Iris pigment epithelial cell (primary cell): Measurements from ENCODE around the gene RNF43.

Experiments
- DNase-seq: peaks from one replicate; pipeline ENCODE4 v3.0.0-alpha.2; 2011; ENCODE audit warnings: low read depth

The RNF43 gene

DNA sequence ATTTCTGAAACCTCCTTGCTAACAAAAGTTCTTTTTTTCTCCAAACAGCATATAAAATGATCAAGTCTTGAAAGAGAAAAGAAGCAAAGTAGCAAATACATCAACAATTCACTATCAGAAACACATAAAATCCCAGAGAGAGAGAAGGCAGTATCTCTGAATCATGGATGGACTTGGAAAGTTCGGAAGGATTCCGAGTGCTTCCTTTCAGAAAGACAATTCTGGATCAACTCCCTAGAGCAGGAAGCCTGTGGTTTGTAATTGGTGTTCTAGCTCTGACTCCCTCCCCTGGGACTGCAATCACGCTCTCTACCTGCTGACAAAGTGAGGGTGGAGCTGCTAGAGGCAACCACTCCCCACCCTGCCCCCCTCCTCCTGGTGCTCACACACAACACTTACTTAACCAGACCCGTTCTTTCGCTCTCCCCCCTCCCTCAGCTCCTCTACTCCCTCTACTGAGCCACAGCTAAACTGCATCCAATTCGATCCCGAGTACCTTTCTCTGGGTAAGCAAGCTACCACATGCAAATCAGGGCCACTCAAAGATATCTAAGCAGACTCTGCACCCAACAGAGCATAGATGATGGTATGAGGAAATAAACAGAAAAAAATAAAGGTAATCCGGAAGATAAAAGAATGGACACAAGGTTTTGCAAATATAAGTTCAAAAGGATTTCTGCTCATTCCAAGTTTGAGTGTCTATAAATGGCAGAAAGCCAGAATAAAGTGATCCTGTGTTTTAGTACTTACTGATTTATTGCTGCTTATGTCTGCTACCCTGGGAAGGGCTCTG, at the start of gene RNF43:
RNF43 (minus strand) TSS at position 235 of the 793 bp plus-strand sequence. CDS start 1,957 bp downstream, outside the sequence.
- DNase-seq: peak; percentile 81

DNA sequence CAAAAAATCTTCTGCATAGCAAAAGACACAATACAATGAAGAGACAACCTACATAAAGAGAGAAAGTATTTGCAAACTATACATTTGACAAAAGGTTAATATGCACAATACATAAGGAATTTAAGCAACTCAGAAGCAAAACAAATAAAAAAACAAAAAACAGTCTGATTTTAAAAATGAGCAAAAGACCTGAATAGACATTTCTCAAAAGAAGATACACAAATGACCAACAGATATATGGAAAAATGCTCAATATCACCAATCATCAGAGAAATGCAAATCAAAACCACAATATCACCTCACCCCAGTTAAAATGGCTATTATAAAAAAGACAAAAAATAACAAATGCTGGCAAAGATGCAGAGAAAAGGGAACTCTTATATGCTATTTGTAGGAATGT, 38.2 kb upstream of the RNF43 start:
- no peak for DNase-seq

DNA sequence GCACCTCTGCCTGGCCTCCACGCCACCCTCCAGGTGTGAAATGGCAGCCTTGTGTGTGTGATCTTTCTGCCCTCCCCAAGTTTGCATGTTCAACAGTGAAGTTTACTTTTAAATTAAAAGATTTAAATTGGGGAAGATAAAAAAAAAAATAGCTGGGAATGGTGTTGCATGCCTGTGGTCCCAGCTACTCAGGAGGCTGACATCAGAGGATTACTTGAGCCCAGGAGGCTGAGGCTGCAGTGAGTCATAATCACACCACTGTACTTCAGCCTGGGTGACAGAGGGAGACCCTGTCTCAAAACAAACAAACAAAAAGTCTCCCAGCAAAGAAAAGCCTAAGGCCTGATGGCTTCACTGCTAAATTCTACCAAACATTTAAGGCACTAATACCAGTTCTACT, 35.4 kb upstream of the RNF43 start:
- DNase-seq: peak; percentile 50

DNA sequence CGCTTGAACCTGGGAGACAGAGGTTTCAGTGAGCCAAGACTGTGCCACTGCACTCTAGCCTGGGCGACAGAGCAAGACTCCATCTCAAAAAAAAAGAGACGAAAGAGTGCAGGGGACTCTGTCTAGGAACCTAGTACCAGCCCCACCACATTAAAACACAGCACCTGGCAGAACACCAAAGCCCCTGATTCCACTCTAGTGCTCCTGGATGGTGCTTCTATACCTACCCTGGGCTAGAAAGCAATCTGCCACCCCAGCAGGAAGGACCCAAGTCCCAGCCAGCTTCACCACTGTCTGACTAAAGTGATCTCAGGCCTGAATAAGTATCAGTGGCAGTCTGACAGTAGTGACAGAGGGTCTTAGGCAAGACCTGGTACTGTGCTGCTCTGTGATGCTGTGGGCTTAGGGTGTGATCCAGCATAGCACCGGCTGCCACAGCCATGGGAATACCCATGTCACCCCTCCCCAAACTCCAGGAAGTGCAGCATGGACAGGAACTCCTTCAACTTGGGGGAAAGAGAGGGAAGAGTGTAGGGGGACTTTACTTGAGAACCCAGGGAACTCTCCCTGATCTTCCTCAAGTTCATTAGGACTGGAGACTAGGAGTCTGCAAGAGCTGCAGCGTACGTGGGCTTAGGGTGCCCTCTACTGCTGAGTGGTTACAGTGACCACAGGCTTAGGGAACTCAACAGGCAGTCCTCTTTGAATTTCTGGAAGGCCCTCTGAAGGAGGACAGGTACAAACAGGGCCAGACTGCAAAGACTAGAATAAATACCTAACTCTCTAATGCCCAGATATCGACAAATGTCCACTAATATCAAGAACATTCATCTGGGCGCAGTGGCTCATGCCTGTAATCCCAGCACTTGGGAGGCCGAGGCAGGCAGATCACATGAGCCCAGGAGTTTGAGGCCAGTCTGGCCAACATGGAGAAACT, 30.0 kb upstream of the RNF43 start:
- DNase-seq: peak; percentile 85

DNA sequence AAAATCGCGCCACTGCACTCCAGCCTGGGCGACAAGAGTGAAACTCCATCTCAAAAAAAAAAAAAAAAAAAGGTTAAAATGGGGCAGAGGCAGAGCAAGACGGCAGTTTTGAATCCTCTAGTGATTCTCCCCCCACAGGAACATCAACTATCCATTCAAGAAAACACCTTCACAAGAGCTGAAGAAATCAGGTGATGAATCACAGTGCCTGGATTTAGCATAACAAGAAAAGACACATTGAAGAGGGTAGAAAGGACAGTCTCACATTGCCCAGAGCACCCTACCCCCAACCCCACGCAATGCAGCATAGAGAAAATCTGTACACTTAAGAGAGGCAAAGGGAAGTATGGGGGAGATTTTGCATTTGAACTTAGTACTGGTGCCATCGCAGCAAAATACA, 28.8 kb upstream of the RNF43 start:
- DNase-seq: no peak

DNA sequence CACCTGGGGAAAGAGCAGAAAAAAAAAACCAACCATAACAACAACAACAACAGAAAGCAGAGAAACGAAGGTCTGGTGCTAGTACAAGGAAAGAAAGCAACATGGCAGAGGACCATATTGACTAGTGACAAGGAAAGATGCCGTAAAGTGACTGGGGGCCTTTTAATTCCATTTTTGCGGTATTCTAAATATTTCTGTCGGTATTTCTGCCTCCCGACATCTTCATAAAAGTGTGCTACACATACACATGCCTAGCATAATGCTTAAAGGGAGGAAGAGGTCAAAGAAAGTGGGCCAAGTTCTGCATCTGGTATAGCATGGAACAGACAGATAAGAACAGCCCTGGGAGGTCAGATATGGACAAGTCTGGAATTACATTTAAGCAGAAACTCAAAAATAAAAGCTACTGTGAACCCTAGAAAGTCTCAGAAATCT, 19.5 kb upstream of the RNF43 start:
- DNase-seq: no peak

DNA sequence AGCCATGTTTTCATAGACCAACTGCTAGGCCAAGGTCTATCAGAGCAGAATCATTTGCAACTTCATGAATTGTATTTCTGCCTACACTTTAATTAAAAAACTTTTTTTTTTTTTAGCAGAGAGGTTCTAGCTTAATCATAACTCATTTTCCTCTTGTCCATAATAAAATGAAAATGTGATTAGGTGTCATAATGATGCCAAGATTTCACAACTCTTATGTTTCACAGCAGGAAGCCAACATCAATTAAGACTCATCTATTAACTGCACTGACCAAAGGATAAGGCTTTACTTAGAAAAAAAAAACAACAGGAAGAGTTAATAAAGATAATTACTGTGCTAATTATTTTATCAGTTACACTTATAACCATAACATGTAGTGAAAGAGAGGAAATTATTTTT, 18.9 kb upstream of the RNF43 start:
- no peak for DNase-seq

DNA sequence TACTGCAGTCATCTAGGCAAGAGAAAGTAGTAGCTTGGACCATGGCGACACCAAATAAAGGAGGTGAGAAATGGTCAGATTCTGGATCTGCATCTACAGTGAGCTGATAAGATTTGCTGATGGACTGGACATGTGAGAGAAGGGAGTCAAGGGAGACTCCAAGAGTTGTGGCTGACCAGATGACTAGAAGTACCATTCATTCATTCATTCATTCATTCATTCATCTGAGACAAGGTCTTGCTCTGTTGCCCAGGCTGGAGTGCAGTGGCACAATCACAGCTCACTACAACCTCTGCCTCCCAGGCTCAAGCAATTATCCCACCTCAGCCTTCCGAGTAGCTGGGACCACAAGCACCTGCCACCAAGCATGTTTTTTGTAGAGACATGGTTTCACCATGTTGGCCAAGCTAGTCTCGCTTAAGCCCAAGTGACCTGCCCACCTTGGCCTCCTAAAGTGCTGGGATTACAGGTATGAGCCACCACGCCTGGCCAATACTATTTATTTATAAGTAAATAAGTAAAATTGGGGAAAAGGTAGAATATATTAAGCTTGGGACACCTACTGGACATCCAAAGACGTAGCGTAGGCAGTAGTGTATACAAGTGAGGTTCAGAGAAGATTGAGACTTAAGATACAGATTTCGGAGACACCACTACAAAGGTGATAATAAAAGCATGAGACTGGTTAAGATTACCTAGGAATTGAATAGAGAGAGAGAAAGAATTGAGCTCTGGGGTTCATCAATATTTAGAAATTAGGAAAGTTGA, 15.7 kb upstream of the RNF43 start:
- DNase-seq: no peak

DNA sequence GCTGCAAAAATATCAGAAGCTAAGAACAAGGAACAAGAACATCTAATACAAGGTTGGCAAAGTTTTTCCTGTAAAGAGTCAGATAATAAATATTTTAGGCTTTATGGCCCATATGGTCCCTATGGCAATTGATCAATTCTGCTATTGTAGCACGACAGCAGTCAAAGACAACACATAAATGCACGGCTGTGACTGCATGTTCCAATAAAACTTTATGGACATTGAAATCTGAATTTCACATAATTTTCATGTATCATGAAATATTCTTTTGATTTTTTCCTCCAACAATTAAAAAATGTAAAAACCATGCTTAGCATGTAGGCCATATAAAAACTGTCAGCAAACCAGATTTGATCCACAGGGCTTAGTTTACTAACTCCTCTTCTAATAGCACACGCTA, 10.5 kb upstream of the RNF43 start:
- no peak for DNase-seq

DNA sequence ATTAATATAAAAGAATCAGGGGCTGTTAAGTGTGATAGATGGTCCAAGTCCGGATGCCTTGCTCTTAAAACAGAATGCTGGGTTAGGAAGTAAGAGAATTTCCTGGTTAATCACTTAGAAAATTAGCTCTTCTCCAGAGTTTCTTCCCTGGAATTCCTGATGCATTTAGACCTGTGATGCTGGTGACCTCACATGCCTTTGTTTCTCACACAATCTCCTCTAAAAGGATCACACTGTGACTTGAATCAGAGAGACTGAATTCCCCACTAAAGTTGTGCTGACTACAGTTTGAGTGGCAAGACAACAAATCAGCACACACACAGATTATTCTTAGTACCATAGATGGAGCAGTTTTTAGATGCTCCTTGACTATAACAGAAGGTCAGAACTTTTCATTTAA, 4.4 kb upstream of the RNF43 start:
- DNase-seq: no peak

DNA sequence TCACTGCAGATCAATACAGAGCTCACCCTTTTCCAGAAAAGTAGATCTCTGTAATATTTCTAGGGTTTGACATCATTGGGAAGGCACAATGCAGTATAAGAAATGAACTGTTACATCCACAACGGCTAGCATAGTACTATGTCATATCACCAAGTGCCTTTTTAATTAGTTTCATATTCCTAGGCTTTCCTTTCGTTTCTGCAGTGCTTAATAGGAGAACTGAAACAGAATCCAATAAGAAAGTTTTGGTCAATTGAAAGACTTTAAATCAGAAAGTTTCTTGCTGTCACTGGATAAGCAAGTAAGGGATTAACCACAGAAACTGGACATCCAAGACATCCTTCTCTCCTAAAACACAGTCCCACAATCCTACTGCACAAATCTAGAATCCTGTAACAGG, 3.5 kb upstream of the RNF43 start:
- no peak for DNase-seq

DNA sequence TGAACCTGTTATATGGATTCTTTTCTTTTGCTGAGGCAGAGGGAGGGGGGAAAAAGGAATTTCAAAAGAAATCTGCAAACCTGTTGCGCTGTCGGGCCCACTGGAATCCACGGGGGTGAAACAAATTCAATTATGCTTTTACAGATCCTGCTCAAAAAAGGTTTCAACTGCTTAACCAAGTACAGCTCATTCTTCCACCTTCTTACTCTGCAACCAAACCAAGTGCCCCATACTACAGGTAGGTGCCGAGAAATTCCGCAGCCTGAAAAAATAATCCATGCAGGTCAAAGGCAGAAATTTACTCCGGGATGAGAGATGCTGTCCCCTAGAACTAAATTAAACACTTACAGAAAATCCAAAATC, 416 bp downstream of the RNF43 start:
- DNase-seq: no peak

DNA sequence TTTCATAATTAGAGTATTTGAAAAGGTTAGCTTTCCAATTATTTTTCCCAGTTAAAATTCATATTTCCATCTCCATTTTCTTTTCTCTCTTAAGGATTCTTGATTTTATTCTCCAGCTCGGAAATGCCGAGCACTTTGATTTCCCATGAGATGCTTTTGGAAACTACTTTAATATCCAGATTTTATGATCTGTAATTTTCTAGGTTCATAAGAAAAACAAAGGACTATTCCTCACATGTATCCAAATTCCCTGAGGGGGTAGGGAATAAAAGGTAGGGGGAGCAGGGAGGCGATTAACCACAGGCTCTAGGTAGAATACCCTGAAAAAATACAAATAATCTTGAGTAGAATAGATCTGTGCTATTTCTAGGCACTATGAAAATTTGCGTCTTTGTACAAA, 938 bp downstream of the RNF43 start:
- DNase-seq: no peak

DNA sequence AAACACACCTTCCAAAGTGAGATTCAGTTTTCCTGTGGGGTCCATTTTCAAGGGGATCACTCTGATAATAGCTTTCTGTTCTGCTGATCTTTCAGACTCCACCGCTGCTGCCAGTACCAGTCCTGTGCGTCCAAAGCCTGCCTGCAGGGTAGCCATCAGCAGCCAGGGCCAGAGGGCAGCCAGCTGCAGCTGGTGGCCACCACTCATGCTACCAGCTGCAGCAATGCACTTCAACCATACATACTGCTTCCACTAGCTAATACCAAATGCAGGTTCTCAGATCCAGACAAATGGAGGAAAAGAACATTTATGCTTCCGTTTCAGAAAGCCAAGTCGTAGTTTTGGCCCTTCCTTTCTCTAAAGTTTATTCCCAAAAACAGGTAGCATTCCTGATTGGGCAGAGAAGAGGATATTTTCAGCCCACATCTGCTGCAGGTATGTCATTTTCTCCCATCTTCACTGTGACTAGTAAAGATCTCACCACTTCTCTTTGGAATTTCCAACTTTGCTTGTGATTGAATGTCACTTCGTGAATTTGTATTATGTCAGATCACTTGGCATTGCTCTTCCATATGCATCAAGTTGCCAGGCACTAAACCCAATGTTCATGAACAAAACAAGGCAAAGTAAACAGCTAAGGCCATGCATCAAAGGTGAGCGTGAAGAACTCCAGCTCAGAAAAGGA, 1.8 kb downstream of the RNF43 start:
- no peak for DNase-seq

DNA sequence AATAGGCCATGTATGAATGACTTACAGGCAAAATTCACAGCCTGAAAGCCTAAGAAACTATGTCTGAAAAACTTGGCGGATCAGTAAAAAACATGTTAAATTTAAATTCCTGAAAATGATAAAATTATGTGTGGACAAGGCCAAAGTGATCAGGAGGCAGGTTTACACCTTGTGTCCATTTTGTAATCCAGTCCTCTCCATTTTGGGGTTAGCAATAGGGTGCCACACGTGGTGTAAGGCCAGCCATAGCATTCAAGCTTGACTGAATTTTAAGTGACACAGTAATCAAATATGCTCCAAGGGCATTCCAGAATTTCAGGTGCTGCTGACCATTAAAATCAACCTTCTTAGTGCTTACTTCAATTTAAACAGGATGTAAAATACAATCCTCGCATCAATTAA, 2.7 kb downstream of the RNF43 start:
- no peak for DNase-seq

DNA sequence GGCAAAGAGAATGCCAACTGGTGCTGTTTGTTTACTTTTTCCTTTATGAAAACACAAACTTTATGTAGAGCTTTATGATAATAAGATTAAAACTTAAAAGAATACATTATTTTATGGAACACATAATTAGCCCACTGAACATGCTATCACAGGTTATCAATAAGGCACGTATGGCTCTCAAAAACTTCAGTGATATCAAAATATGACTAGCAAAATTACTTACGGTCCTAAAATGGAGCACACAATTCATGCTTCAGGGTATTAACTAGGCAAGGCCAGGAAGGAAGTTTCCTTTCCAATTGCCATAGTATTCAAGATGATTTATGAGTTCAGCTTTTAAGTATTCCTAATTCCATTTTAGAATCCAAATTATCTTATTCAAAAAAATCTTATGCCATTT, 3.6 kb downstream of the RNF43 start:
- DNase-seq: no peak

DNA sequence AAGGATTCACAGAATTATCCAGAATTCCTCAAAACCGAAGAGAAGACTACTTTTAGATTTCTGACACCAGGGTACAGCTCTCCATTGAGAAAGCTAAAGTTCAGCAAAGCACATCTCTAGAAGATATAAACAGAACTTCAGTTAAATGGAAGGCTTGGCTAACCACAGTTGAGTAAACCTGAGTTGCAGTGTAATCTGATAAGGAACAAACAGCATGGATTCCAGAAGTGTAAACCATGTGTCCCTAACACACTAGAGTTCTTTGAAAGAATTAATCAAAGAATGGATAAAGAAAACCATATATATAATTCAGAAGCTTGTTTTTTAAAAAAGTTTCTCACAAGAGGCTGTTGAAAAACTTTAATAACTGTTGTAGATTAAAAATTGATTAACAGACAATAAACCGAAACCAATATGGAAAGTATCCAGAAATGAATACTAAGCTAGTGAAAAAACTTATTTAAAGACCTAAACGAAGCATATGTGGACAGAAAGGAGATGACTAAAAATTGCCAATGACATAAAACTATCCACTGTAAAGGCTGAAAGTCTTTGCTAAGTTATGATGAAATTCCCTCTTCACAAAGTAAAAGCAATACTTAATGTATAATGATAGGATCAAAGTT, 4.3 kb downstream of the RNF43 start:
- peak; percentile 47 for DNase-seq

DNA sequence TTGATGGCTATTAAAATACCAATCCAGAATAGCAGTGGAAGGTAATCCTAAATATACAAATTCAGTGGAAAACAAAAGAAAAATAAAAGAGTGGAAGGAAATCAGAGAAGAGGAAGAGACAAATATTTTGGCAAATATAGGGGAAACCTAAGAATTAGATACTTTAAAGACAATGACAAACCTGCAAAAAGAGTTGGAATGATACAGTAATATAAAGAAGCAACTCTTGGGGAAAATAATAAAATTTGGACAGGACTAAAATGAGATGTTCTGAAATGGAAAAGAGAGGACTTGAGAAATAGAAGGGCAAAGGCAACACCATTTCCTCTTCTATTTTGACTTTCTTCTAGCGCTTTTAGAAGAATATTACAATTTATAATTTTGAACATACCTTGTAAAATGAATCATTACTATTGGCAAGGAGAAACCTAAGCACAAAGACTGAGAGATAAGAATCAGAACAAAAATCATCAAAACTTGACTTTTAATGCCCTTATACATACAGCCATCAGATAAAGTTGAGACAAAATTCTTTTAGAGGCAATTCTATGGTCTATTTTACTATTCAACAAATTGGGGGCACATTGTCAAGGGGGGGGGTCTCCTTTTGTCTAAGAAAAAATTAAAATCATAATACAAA, 5.2 kb downstream of the RNF43 start:
- no peak for DNase-seq

DNA sequence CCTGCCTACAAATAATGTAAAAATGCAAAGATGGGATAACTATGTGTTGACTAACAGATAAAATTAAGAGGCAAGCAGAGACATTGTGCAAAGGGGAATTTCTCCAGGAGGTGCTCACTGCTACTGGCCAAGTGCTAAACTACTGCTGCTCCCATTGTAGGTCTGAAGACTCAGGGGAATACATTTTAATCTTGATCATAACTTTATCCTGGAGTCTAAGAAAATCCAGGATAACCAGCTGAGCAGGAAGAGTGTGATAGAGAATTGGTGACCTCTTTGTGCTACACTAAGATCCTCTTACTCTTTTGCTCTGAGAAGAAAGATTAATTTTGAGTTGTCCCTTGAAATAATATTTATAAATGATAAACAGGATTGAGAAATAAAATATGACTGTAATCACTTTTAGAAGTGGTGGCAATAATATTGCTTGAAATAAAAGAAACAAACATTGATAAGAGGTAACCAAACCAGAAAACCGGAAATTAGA, 5.9 kb downstream of the RNF43 start:
- no peak for DNase-seq

DNA sequence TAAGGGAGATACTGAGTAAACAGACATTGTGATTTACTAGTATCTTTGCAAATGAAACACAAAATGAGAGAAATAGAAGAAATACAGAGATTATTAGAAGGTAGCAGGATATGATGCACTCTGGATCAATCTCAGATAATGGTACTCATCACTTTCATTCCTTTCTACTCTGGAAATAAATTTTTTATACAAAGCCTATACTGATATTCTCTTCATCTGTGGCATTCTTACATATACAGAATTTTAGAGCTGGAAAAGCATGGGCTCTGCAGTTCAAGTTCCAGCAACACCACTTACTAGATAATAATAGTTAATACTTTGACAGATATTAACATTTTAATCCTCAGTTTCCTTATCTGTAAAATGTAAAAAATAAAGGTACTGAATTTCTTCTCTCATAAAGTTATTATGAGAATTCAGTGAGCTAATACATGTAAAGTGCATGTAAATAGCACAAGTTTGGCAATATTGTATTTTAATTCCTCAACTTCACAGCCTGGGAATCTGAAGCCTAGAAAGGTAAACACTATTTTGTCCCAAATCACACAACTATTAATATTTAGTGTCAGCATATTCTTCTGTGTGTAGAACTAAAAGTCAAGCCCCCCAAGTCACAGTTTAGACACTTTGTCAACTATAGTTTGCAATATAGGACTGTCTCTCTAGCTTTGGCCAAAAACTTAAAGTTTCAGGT, 6.5 kb downstream of the RNF43 start:
- DNase-seq: no peak
